NOMO-1 treated with dmso at 0.1 percent for 144 hours (cell line): Measurements from ENCODE around the gene TRAK2.

Experiments
- DNase-seq: peaks from one replicate; lab custom pipeline; 2025; ENCODE audit not compliant: unreplicated experiment; lab: John Stamatoyannopoulos, UW

The TRAK2 gene

GRCh38 chr2:201362396-201362795, 88.9 kb downstream of the TRAK2 start:
- DNase-seq, result no peak

- no peak for DNase-seq
Measured at GRCh38 chr2:201361078-201361733, 90.1 kb downstream of the TRAK2 start.

- DNase-seq, result no peak
Measured at GRCh38 chr2:201360256-201360655, 91.0 kb downstream of the TRAK2 start.

DNA sequence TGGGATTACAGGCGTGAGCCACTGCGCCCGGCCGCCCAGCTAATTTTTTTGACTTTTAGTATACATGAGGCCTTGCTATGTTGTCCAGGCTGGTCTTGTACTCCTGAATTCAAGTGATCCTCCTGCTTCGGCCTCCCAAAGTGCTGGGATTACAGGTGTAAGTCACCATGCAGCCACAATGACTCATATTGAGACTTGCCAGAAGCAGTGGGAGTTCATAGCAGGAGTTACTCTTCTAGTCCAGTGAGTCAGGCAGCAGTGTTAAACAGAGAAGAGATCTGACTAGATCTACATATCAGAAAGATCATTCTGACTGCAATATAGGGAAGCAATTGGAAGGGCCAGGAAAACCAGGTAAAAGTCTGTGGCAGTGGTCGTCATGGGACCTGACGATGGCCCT, 92.6 kb downstream of the TRAK2 start:
- DNase-seq, result no peak

DNA sequence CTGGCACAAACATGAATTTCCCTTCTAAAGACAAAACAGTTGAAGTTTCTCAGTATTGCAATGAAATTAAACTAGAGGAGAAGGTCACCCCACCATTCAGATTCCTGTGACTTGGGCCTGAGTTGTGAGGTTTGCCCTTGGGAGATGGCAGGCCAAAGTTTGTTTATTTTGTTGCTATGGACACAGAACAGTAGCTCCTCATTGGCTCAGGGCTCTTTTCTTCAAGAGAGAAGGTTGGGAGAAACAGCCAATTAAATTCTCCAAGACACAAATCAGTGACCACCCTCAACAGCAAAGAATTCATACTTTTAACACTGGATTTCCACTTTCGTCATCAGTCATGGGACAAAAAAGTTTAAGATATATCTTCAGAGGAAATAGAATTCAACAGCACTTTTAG, 94.0 kb downstream of the TRAK2 start, which contains the start of gene FLACC1:
Gene FLACC1 (minus strand): TSS at position 125 of the 400 bp plus-strand sequence. CDS start 5,941 bp downstream, outside the sequence.
- no peak for DNase-seq

DNA sequence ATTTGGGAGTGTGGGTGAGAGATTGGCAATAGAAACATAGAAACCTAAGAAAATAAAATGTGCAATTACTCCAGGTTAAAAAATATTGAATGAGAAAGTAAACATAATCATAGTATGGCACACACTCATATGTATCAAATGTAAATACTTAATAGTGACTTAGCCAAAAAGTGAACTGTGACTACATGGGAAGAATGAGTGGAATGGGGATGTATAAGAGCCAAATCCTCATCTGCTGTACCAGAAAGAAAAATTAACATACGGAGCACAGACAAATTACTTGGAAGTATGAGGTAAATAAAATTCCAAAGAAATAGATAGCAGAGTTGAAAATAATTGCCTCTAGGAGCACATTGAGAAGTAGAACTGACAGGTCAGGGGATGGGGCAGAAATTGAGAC, 98.1 kb downstream of the TRAK2 start:
- no peak for DNase-seq

GRCh38 chr2:201350879-201351278, 100.4 kb downstream of the TRAK2 start:
- no peak for DNase-seq

- DNase-seq, result no peak
Measured at GRCh38 chr2:201349601-201350000, 101.7 kb downstream of the TRAK2 start.

DNA sequence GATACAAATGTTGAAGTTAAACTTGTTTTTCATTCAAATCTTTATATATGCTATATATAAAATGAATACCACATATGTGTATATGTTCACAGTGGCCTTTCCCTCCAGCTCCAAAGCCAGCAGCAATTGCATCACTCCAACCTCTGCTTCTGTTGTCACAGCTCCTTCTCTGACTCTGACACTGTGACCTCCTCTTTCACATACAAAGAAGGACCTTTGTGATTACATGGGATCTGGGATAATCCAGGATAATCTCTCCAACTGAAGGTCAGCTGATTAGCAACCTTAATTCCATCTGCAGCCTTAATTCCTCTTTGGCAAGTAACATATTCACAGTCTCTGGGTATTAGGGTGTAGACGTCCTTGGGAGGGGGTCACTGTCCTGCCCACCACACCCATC, 102.5 kb downstream of the TRAK2 start:
- DNase-seq, result no peak

DNA sequence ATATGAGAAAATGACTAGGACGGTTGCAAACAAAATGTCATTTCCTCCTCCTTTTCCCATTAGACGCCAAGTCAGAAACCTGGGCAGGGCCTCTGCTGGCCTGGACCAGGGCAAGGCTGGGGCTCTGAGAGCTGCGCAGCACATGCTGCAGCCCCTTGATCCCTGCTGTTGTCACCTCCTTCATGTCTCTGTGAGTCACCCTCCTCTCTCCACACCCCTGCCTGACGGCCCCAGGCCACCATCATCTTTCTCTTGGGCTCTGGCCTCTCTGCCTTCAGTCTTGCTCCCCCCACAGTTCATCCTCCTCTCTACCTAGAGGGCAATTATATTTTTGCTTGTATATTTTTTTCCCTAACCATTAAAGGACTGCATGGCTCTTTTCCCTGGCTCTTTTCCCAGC, 104.1 kb downstream of the TRAK2 start:
- no peak for DNase-seq

DNA sequence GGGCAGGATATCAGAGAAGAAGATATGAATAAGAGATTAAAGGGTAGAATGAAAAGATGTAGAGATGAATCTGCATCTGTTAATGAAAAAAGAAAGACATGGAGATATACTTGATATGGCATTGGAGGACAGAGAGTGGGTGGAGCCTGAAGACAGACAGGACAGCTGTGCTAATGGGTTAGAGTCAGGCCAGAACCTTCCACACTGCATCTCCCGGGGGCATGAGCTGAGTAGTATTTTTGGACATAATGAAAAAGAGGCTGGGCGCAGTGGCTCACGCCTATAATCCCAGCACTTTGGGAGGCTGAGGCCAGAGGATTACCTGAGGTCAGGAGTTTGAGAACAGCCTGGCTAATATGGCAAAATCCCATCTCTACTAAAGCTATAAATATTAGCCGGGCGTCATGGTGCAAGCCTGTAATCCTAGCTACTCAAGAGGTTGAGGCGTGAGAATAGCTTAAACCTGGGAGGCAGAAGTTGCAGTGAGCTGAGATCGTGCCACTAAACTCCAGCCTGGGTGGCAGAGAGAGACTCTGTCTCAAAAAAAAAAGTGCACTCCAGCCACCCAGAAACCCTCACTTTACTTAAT, 105.5 kb downstream of the TRAK2 start:
- DNase-seq, result no peak

DNA sequence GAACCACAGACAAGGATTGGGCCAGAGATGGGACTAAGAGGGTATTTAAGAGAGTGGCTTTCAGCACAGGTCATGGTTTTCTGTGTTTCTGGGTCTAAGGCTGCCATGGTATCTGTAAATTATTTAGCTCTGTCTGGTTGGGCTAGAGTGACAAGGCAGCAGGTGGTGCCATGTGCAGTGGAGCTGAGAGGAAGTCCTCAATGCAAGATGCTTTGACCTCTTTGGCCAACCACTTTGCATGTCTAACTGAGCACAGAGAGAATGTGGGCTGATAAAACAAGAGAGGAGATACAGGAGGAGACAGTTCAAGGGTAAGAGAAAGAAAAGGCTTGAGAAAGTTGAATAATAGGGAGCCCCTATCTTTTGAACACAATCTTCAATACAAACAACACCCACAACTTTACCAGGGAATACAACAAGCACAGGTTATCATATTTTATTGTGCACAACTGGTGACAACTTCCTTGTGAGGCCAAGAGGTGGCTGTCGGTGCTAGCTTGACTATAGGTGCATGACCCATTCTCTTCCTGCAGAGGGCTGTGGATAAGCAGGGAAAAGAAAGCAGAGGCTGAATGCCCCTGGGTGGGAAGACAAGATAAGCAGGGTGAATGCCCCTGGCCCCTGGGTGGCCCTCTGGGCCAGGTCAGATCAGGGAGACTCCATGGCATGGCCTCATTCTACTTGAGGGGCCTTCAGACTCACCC, 106.4 kb downstream of the TRAK2 start:
- no peak for DNase-seq

GRCh38 chr2:201343559-201343958, 107.7 kb downstream of the TRAK2 start:
- DNase-seq, result no peak

GRCh38 chr2:201342923-201343322, 108.3 kb downstream of the TRAK2 start:
- DNase-seq, result no peak

GRCh38 chr2:201329409-201329808, 121.8 kb downstream of the TRAK2 start:
- DNase-seq, result no peak

GRCh38 chr2:201327678-201328077, 123.6 kb downstream of the TRAK2 start:
- DNase-seq, result no peak
